DOHH2 (cell line): ENCODE measurements around the gene FAM3B.

Experiments
- H3F3A ChIP-seq: fragments of 200-600 bp; sonication (generic), shearing (Covaris generic); 2 replicates; pipeline ENCODE4 v1.6.0; 2016; ENCODE audit warnings: antibody characterized with exemption, mild to moderate bottlenecking; ENCODE audit not compliant: control insufficient read depth, insufficient read depth
- H3K27ac ChIP-seq: fragments of 200-600 bp; sonication (generic); 2 replicates; pipeline ENCODE4 v1.5.1; 2014; ENCODE audit warnings: low read depth, mild to moderate bottlenecking, low read length, moderate library complexity
- H3K27me3 ChIP-seq: fragments of 200-600 bp; sonication (generic); 2 replicates; pipeline ENCODE4 v1.6.1; 2014; ENCODE audit warnings: mild to moderate bottlenecking, low read length, mixed read lengths; ENCODE audit not compliant: control insufficient read depth
- H3K36me3 ChIP-seq: fragments of 200-600 bp; sonication (generic); 2 replicates; pipeline ENCODE4 v1.6.1; 2014; ENCODE audit warnings: mild to moderate bottlenecking, low read length, moderate library complexity, mixed read lengths; ENCODE audit not compliant: control insufficient read depth
- H3K4me1 ChIP-seq: fragments of 200-600 bp; sonication (generic); 2 replicates; pipeline ENCODE4 v1.6.1; 2014; ENCODE audit warnings: mild to moderate bottlenecking, low read length, mixed read lengths; ENCODE audit not compliant: control insufficient read depth
- H3K4me2 ChIP-seq: fragments of 200-600 bp; sonication (generic); 2 replicates; pipeline ENCODE4 v1.6.0; 2014; ENCODE audit warnings: mild to moderate bottlenecking, low read length, moderate library complexity
- H3K4me3 ChIP-seq: fragments of 200-600 bp; sonication (generic); 2 replicates; pipeline ENCODE4 v1.5.1; 2014; ENCODE audit warnings: mild to moderate bottlenecking, low read length, mixed read lengths
- H3K79me2 ChIP-seq: fragments of 200-600 bp; sonication (generic); 2 replicates; pipeline ENCODE4 v1.6.1; 2014; ENCODE audit warnings: mild to moderate bottlenecking, low read length, mixed read lengths; ENCODE audit not compliant: control insufficient read depth
- H3K9me2 ChIP-seq: fragments of 200-600 bp; sonication (generic); replicated peaks from 2 replicates; pipeline ENCODE4 v1.6.1; 2014; ENCODE audit warnings: mild to moderate bottlenecking, low read length, mixed read lengths; ENCODE audit not compliant: control insufficient read depth
- H3K9me3 ChIP-seq: fragments of 200-600 bp; sonication (generic); 2 replicates; pipeline ENCODE4 v1.6.1; 2014; ENCODE audit warnings: antibody characterized with exemption, low read length, mixed read lengths; ENCODE audit not compliant: control insufficient read depth, insufficient read depth
- H4K20me1 ChIP-seq: fragments of 200-600 bp; sonication (generic); 2 replicates; pipeline ENCODE4 v1.6.0; 2014; ENCODE audit warnings: low read depth, mild to moderate bottlenecking, antibody characterized with exemption, low read length, moderate library complexity; ENCODE audit not compliant: control insufficient read depth, insufficient read depth
- CTCF ChIP-seq: fragments of 200-600 bp; sonication (generic); IDR thresholded peaks from one replicate; pipeline ENCODE4 v1.5.1; 2014; ENCODE audit warnings: antibody characterized with exemption, mild to moderate bottlenecking, low read depth, low read length; ENCODE audit not compliant: poor library complexity, severe bottlenecking
- EZH2phosphoT487 ChIP-seq: fragments of 200-600 bp; sonication (generic); IDR thresholded peaks from 2 replicates; pipeline ENCODE4 v1.6.1; 2017; ENCODE audit warnings: borderline replicate concordance, mild to moderate bottlenecking, antibody characterized with exemption, low read length, moderate library complexity, mixed read lengths

Gene FAM3B

GRCh38 chr21:41368735-41369104 lies 52.1 kb downstream of the FAM3B start:
- H4K20me1 ChIP-seq, result no peaks in the 10 kb centered on the region
- peaks cover 5% of the 10 kb centered on the region; the same call in 1 of the 2 replicates for H3K27me3 ChIP-seq
- H3K9me2 ChIP-seq, result no peaks in the 10 kb centered on the region
- TF ChIP-seq EZH2phosphoT487 (no peak), CTCF (no peak)
- H3F3A ChIP-seq, result 0 out of 2 replicates have a peak, but pooled peaks cover 5% of the 10 kb centered on the region
- no peaks in the 10 kb centered on the region for H3K36me3 ChIP-seq
- peaks cover 3% of the 10 kb centered on the region; the same call in 1 of the 2 replicates for H3K79me2 ChIP-seq
- peak overlapping the region; percentile 75 for H3K27ac ChIP-seq
- H3K9me3 ChIP-seq, result no peaks in the 10 kb centered on the region
- H3K4me2 ChIP-seq, result peak overlapping the region; percentile 93
- peaks cover 50% of the 10 kb centered on the region for H3K4me1 ChIP-seq
- peak overlapping the region; percentile 78 for H3K4me3 ChIP-seq

GRCh38 chr21:41369105-41369919 lies 52.7 kb downstream of the FAM3B start:
- H3F3A ChIP-seq, result 0 out of 2 replicates have a peak, but pooled peaks cover 5% of the 10 kb centered on the region
- H3K4me2 ChIP-seq, result peak overlapping the region; percentile 93
- H3K4me1 ChIP-seq, result peaks cover 50% of the 10 kb centered on the region
- peaks cover 3% of the 10 kb centered on the region; the same call in 1 of the 2 replicates for H3K79me2 ChIP-seq
- H3K27me3 ChIP-seq, result peaks cover 5% of the 10 kb centered on the region; the same call in 1 of the 2 replicates
- no peaks in the 10 kb centered on the region for H3K9me2 ChIP-seq
- H3K9me3 ChIP-seq, result no peaks in the 10 kb centered on the region
- TF ChIP-seq EZH2phosphoT487 (no peak), CTCF (no peak)
- peak overlapping the region; percentile 75 for H3K27ac ChIP-seq
- peak overlapping the region; percentile 78 for H3K4me3 ChIP-seq
- H3K36me3 ChIP-seq, result no peaks in the 10 kb centered on the region
- no peaks in the 10 kb centered on the region for H4K20me1 ChIP-seq

- Histone ChIP-seq H3K79me2 (peaks cover 3% of the 10 kb centered on the region; the same call in 1 of the 2 replicates), H3K4me2 (peak overlapping the region; percentile 93), H3K36me3 (no peaks in the 10 kb centered on the region), H3K27ac (peak overlapping the region; percentile 75), H3F3A (0 out of 2 replicates have a peak, but pooled peaks cover 5% of the 10 kb centered on the region), H3K4me3 (peak overlapping the region; percentile 78), H4K20me1 (no peaks in the 10 kb centered on the region), H3K4me1 (peaks cover 50% of the 10 kb centered on the region), H3K27me3 (peaks cover 5% of the 10 kb centered on the region; the same call in 1 of the 2 replicates), H3K9me2 (no peaks in the 10 kb centered on the region), H3K9me3 (no peaks in the 10 kb centered on the region)
- TF ChIP-seq EZH2phosphoT487 (no peak), CTCF (no peak)
These were observed 53.6 kb downstream of the FAM3B start for GRCh38 chr21:41369920-41370839.
